IMR-90 (cell line): ENCODE measurements around the gene POC1B. TPM values are rescaled to one million over a fixed set of nuclear protein-coding genes. Genes with fewer than 3 reads are reported as not detected.

Experiments used
- ATAC-seq: fragments of 200-7000 bp; cut with Tn5 transposase; 2 replicates; pipeline ENCODE4 v1.9.1; 2020; ENCODE audit warnings: low read depth, mild to moderate bottlenecking, moderate library complexity
- BruUV-seq: library from RNA; stranded (reverse); fragments of 400-500 nt; replicated peaks from 2 replicates; lab custom pipeline; 2021; lab: Mats Ljungman, UMichigan
- CTCF ChIA-PET: fragments of 300-600 bp; formaldehyde crosslinking; extraction: SDS; loops from one replicate; lab custom pipeline; 2021; ENCODE audit warnings: antibody characterized with exemption; lab: Yijun Ruan, JAX
- POLR2A ChIA-PET: fragments of 300-600 bp; sonication (Branson Sonifier 250); formaldehyde crosslinking; loops from one replicate; lab custom pipeline; 2022; ENCODE audit warnings: antibody characterized with exemption; ENCODE audit not compliant: unreplicated experiment; lab: Charles Lee
- DNase-seq: peaks from one replicate; pipeline ENCODE4 v3.0.0; 2013
- H2AFZ ChIP-seq: replicated peaks from 2 replicates; pipeline ENCODE3; 2013; ENCODE audit warnings: low read length, mild to moderate bottlenecking; ENCODE audit not compliant: poor library complexity
- H2AK5ac ChIP-seq: 2 replicates; pipeline ENCODE4 v1.6.1; 2013; ENCODE audit warnings: low read depth, low read length, inconsistent platforms
- H2AK9ac ChIP-seq: replicated peaks from 2 replicates; pipeline ENCODE3; 2013; ENCODE audit warnings: mild to moderate bottlenecking, low read depth, low read length, moderate library complexity; ENCODE audit not compliant: poor library complexity
- H2BK120ac ChIP-seq: 2 replicates; pipeline ENCODE4 v1.6.1; 2013; ENCODE audit warnings: low read depth, low read length, inconsistent platforms
- H2BK15ac ChIP-seq: 3 replicates; pipeline ENCODE4 v1.6.1; 2013; ENCODE audit warnings: low read depth, low read length, inconsistent platforms
- H2BK20ac ChIP-seq: 2 replicates; pipeline ENCODE4 v1.6.1; 2013; ENCODE audit warnings: low read depth, mild to moderate bottlenecking, inconsistent platforms, low read length, moderate library complexity
- H2BK5ac ChIP-seq: 2 replicates; pipeline ENCODE4 v1.6.1; 2013; ENCODE audit warnings: mild to moderate bottlenecking, low read depth, low read length, inconsistent platforms; ENCODE audit not compliant: poor library complexity, severe bottlenecking
- H3K14ac ChIP-seq: replicated peaks from 2 replicates; pipeline ENCODE4 v1.6.1; 2013; ENCODE audit warnings: low read depth, low read length, inconsistent platforms
- H3K18ac ChIP-seq: 2 replicates; pipeline ENCODE4 v1.6.1; 2013; ENCODE audit warnings: low read depth, low read length, control low read depth
- H3K23ac ChIP-seq: 2 replicates; pipeline ENCODE4 v1.6.1; 2013; ENCODE audit warnings: low read depth, low read length, inconsistent platforms
- H3K27ac ChIP-seq: 2 replicates; pipeline ENCODE4 v1.5.1; 2013; ENCODE audit warnings: mild to moderate bottlenecking, control low read depth, low read length; ENCODE audit not compliant: insufficient read depth
- H3K27me3 ChIP-seq: 2 replicates; pipeline ENCODE4 v1.6.1; 2013; ENCODE audit warnings: low read length; ENCODE audit not compliant: control insufficient read depth, insufficient read depth
- H3K36me3 ChIP-seq: 2 replicates; pipeline ENCODE4 v1.6.1; 2013; ENCODE audit warnings: low read length, mixed read lengths; ENCODE audit not compliant: control insufficient read depth, insufficient read depth
- H3K4ac ChIP-seq: 2 replicates; pipeline ENCODE4 v1.6.1; 2013; ENCODE audit warnings: low read depth, low read length, inconsistent platforms
- H3K4me1 ChIP-seq: 2 replicates; pipeline ENCODE4 v1.6.1; 2013; ENCODE audit warnings: low read length, mixed read lengths; ENCODE audit not compliant: control insufficient read depth, insufficient read depth
- H3K4me2 ChIP-seq: 2 replicates; pipeline ENCODE4 v1.6.1; 2013; ENCODE audit warnings: low read depth, mild to moderate bottlenecking, control low read depth, low read length, moderate library complexity
- H3K4me3 ChIP-seq: 2 replicates; pipeline ENCODE4 v1.5.1; 2013; ENCODE audit warnings: low read depth, mild to moderate bottlenecking, control low read depth, low read length, moderate library complexity; ENCODE audit not compliant: insufficient read depth
- H3K56ac ChIP-seq: 2 replicates; pipeline ENCODE4 v1.6.1; 2013; ENCODE audit warnings: low read length, inconsistent platforms; ENCODE audit not compliant: insufficient read depth; ENCODE audit errors: extremely low read depth
- H3K79me1 ChIP-seq, 2 experiments: 2 replicates each; pipeline ENCODE4 v1.6.1; 2013; ENCODE audit warnings: low read length in 2 of 2, inconsistent platforms in 1 of 2, low read depth in 1 of 2
- H3K9ac ChIP-seq: 2 replicates; pipeline ENCODE4 v1.6.1; 2013; ENCODE audit warnings: low read depth, low read length, control low read depth
- H3K9me1 ChIP-seq: 2 replicates; pipeline ENCODE4 v1.6.1; 2013; ENCODE audit warnings: low read length, inconsistent platforms; ENCODE audit not compliant: insufficient read depth
- H3K9me3 ChIP-seq: 2 replicates; pipeline ENCODE4 v1.6.1; 2013; ENCODE audit warnings: low read length; ENCODE audit not compliant: control insufficient read depth, insufficient read depth
- H4K20me1 ChIP-seq: 2 replicates; pipeline ENCODE4 v1.6.1; 2013; ENCODE audit warnings: low read length, inconsistent platforms; ENCODE audit not compliant: insufficient read depth
- H4K5ac ChIP-seq: 2 replicates; pipeline ENCODE4 v1.6.1; 2013; ENCODE audit warnings: mild to moderate bottlenecking, low read depth, low read length, control low read depth
- H4K8ac ChIP-seq, 2 experiments: 2 replicates each; pipeline ENCODE4 v1.6.1; 2013; ENCODE audit warnings: low read depth in 2 of 2, low read length in 2 of 2, control low read depth in 1 of 2, inconsistent platforms in 1 of 2
- H4K91ac ChIP-seq: 2 replicates; pipeline ENCODE4 v1.6.1; 2013; ENCODE audit warnings: low read depth, low read length, inconsistent platforms; ENCODE audit not compliant: insufficient read depth
- BHLHE40 ChIP-seq: fragments of 150-350 bp; IDR thresholded peaks from 2 replicates; pipeline ENCODE4 v1.6.1; 2016; ENCODE audit warnings: mild to moderate bottlenecking, low read depth, low read length
- CTCF ChIP-seq: conservative IDR thresholded peaks from 2 replicates; pipeline ENCODE4 v1.5.1; 2012; ENCODE audit warnings: mild to moderate bottlenecking, low read depth, low read length, improper control_type of control experiment
- MAFK ChIP-seq: IDR thresholded peaks from 2 replicates; pipeline ENCODE4 v1.6.1; 2012; ENCODE audit warnings: low read depth, low read length, improper control_type of control experiment
- MAZ ChIP-seq: IDR thresholded peaks from 2 replicates; pipeline ENCODE4 v1.6.1; 2012; ENCODE audit warnings: low read depth, mild to moderate bottlenecking, low read length, improper control_type of control experiment, moderate library complexity, borderline replicate concordance
- POLR2A ChIP-seq: IDR thresholded peaks from 2 replicates; pipeline ENCODE4 v1.6.1; 2012; ENCODE audit warnings: mild to moderate bottlenecking, low read depth, low read length
- RAD21 ChIP-seq: IDR thresholded peaks from 2 replicates; pipeline ENCODE4 v1.6.1; 2012; ENCODE audit warnings: low read length, improper control_type of control experiment
- SMC3 ChIP-seq: fragments of 150-350 bp; IDR thresholded peaks from 2 replicates; pipeline ENCODE4 v1.6.1; 2016; ENCODE audit warnings: low read depth, mild to moderate bottlenecking, antibody characterized with exemption, low read length, moderate library complexity
- USF2 ChIP-seq: fragments of 150-350 bp; IDR thresholded peaks from 2 replicates; pipeline ENCODE4 v1.6.1; 2017; ENCODE audit warnings: mild to moderate bottlenecking, antibody characterized with exemption, low read length, low read depth
- WGBS, 2 experiments: methylation state at CpG; one replicate each; pipeline versions ENCODE4 v1.1.5 to v1.1.7; 2013; ENCODE audit warnings: missing lambda C conversion rate in 2 of 2; ENCODE audit not compliant: insufficient read length in 1 of 2; ENCODE audit errors: extremely low coverage in 2 of 2; 5-methylcytosine and 5-hydroxymethylcytosine counted together
- dilution Hi-C: fragments of 300-500 bp; cut with HindIII; formaldehyde crosslinking; loops from one replicate; pipeline ENCODE4 v1.14.3; 2018; ENCODE audit warnings: low sequenced_read_pairs; ENCODE audit not compliant: unreplicated experiment
- in situ Hi-C: fragments of 300-500 bp; cut with MboI; formaldehyde crosslinking; loops from 3 replicates; pipeline ENCODE4 v1.14.3; 2019; ENCODE audit warnings: low sequenced_read_pairs, inconsistent platforms, mixed read lengths
- intact Hi-C: fragments of 100-400 bp; cut with micrococcal nuclease; formaldehyde crosslinking; loops from 2 replicates; pipeline ENCODE4 v1.10.0; 2022
- polyA plus RNA-seq, 3 experiments: library from polyadenylated mRNA; depleted of rRNA; stranded (reverse); fragments of >200 nt; gene quantifications; 2 replicates each; pipeline ENCODE4 v1.2.3, GENCODE V29; 2012; ENCODE audit warnings: low replicate concordance in 1 of 3
- total RNA-seq: library from RNA; depleted of rRNA; stranded (reverse); fragments of >200 nt; gene quantifications from 2 replicates; pipeline ENCODE4 v1.2.3, GENCODE V29; 2012

Gene POC1B
- total and polyA plus RNA-seq, 2 of the 4 experiments (the other 2 are of a cell fraction): 5.0 to 10.4 TPM

- no peak overlapping the region for H2BK120ac ChIP-seq
- no peak overlapping the region for H4K91ac ChIP-seq
- CTCF ChIA-PET: interaction anchor here (1.0 kb wide), 1 partner anchor 512 kb away, joined by 4 read pairs; no protein-coding TSS in a partner anchor
- H4K5ac ChIP-seq: no peak overlapping the region
- H3K4me3 ChIP-seq: no peak overlapping the region
- H3K4ac ChIP-seq: no peak overlapping the region
- H3K79me1 ChIP-seq: peaks cover 0 to 2% of the 10 kb centered on the region in 2 experiments; a peak in 1 of 4 replicates
- intact Hi-C loops: loop anchor here (1.0 to 10.0 kb wide), 4 partner anchors 59 to 945 kb away; partner anchors contain the start of gene KITLG
- H2BK15ac ChIP-seq: no peak overlapping the region
- ATAC-seq (peak; percentile 44), DNase-seq (peak; percentile 67)
- no peaks in the 10 kb centered on the region for H4K20me1 ChIP-seq
- TF ChIP-seq POLR2A (no peak), RAD21 (peak; percentile 91), MAZ (no peak), CTCF (peak; percentile 87), MAFK (no peak), BHLHE40 (no peak), USF2 (no peak), SMC3 (peak; percentile 90)
- H3K4me2 ChIP-seq: no peak overlapping the region
- no peak overlapping the region for H3K23ac ChIP-seq
- H3K9me1 ChIP-seq: no peaks in the 10 kb centered on the region
- H3K27ac ChIP-seq: no peak overlapping the region
- H3K4me1 ChIP-seq: no peaks in the 10 kb centered on the region
- no peak overlapping the region for H3K9ac ChIP-seq
- no peak overlapping the region for H2AK9ac ChIP-seq
- H2AK5ac ChIP-seq: no peak overlapping the region
- H3K36me3 ChIP-seq: no peaks in the 10 kb centered on the region
- no peaks in the 10 kb centered on the region for H3K9me3 ChIP-seq
- H3K27me3 ChIP-seq: no peaks in the 10 kb centered on the region
- no peak overlapping the region for H2AFZ ChIP-seq
- dilution Hi-C loops: no loop called here
- no peak overlapping the region for H2BK5ac ChIP-seq
- POLR2A ChIA-PET: no interaction called here
- no peak overlapping the region for H3K56ac ChIP-seq
- no peak overlapping the region for H2BK20ac ChIP-seq
- no peak overlapping the region for H3K18ac ChIP-seq
- no CpG with 5 or more reads among the region's 1 CpG for WGBS, 2 experiments
- BruUV-seq: no TSS peak
- no peak overlapping the region for H3K14ac ChIP-seq
- in situ Hi-C loops: loop anchor here (5.0 to 10.0 kb wide), 3 partner anchors 57 to 512 kb away; partner anchors contain the start of gene DUSP6
- H4K8ac ChIP-seq: no peak overlapping the region
Observed at GRCh38 chr12:89529738-89530137, 3.9 kb upstream of the POC1B start.
